K562 treated with DMSO at 1 percent for 24 hours (cell line): ENCODE measurements around the gene CADPS2. TPM values are rescaled to one million over a fixed set of nuclear protein-coding genes. Genes with fewer than 3 reads are reported as not detected.

ENCODE experiments used
- total RNA-seq: library from RNA; unstranded; fragments of 300-600 nt; gene quantifications from 2 replicates; pipeline ENCODE4 v1.2.3, GENCODE V29; 2022; ENCODE audit warnings: low read depth; ENCODE audit not compliant: insufficient read depth

The CADPS2 gene
- 0.42 and 0.54 TPM in 2 replicates for total RNA-seq

GRCh38 chr7:122886357-122887081 lies at the start of gene CADPS2:
TSS of gene CADPS2 (minus strand) at chr7:122886460. CDS start at chr7:122886337, 123 bp downstream.

GRCh38 chr7:122702872-122703510 lies 183.3 kb downstream of the CADPS2 start, which contains the start of gene RNF148:
TSS of gene RNF148 (minus strand) at chr7:122702922. CDS start at chr7:122702750, 172 bp downstream.

GRCh38 chr7:122699017-122699416 lies 187.2 kb downstream of the CADPS2 start, which contains the start of gene RNF133:
TSS of gene RNF133 (minus strand) at chr7:122699117. CDS start at chr7:122698918, 199 bp downstream.

GRCh38 chr7:122304319-122304975 lies 581.8 kb downstream of the CADPS2 start, which contains the start of gene FEZF1:
TSS of gene FEZF1 (minus strand) at chr7:122304750. CDS start at chr7:122304437, 313 bp downstream.

Other genes with a start within 250 kb of the CADPS2 start
- gene RNF133, start 187.3 kb downstream of the CADPS2 start, total RNA-seq: not detected in 2 replicates
- gene RNF148, start 183.5 kb downstream of the CADPS2 start, total RNA-seq: not detected in 2 replicates
- gene TAS2R16, start 109.2 kb upstream of the CADPS2 start, total RNA-seq: not detected in 2 replicates